SK-N-SH (cell line): Measurements from ENCODE around the gene MGST2. TPM values are rescaled to one million over a fixed set of nuclear protein-coding genes. Genes with fewer than 3 reads are reported as not detected.

Experiments
- CTCF ChIA-PET: fragments of 300-600, 350-600 bp; formaldehyde crosslinking; extraction: SDS; loops from one replicate; lab custom pipeline; 2021; lab: Yijun Ruan, JAX
- POLR2A ChIA-PET: fragments of 350-600 bp; sonication (Branson Sonifier 250); formaldehyde crosslinking; extraction: SDS; loops from one replicate; lab custom pipeline; 2020; ENCODE audit warnings: antibody characterized with exemption, inconsistent platforms; lab: Yijun Ruan, JAX
- DNase-seq: peaks from one replicate; pipeline ENCODE4 v3.0.0; 2012
- H2AFZ ChIP-seq: fragments of 200-600 bp; sonication (generic); 2 replicates; pipeline ENCODE4 v1.8.1; 2016; ENCODE audit warnings: antibody characterized with exemption, mild to moderate bottlenecking, low read depth
- H3F3A ChIP-seq: fragments of 200-600 bp; sonication (generic); replicated peaks from 2 replicates; pipeline ENCODE3; 2016; ENCODE audit warnings: antibody characterized with exemption, mild to moderate bottlenecking; ENCODE audit not compliant: insufficient read depth
- H3K27ac ChIP-seq, 2 experiments: fragments of 200-500 bp in 1 of 2; fragments of 200-600 bp in 1 of 2; sonication (Bioruptor generic) in 1 of 2; sonication (generic), shearing (Covaris generic) in 1 of 2; 2 replicates each; pipeline versions ENCODE4 v1.5.1 to v1.6.1; 2014 to 2016; ENCODE audit warnings: low read depth in 2 of 2, inconsistent platforms in 1 of 2, low read length in 1 of 2, mild to moderate bottlenecking in 1 of 2, mixed read lengths in 1 of 2
- H3K27me3 ChIP-seq: fragments of 200-600 bp; sonication (generic), shearing (Covaris generic); 2 replicates; pipeline ENCODE4 v1.6.1; 2016; ENCODE audit warnings: mixed run types; ENCODE audit not compliant: insufficient read depth
- H3K36me3 ChIP-seq, 2 experiments: fragments of 200-500 bp in 1 of 2; fragments of 200-600 bp in 1 of 2; sonication (Bioruptor generic) in 1 of 2; sonication (generic) in 1 of 2; replicated peaks in 1 of 2; 2 replicates each; pipeline versions ENCODE3 to v1.5.1; 2014 to 2016; ENCODE audit warnings: low read length in 1 of 2, mild to moderate bottlenecking in 1 of 2; ENCODE audit not compliant: insufficient read depth in 2 of 2, control insufficient read depth in 1 of 2
- H3K4me1 ChIP-seq, 2 experiments: fragments of 200-500 bp in 1 of 2; fragments of 200-600 bp in 1 of 2; sonication (Bioruptor generic) in 1 of 2; sonication (generic), shearing (Covaris generic) in 1 of 2; 2 replicates each; pipeline versions ENCODE4 v1.5.1 to v1.6.1; 2014 to 2016; ENCODE audit warnings: low read depth in 1 of 2, low read length in 1 of 2, mixed run types in 1 of 2; ENCODE audit not compliant: insufficient read depth in 2 of 2, control insufficient read depth in 1 of 2
- H3K4me2 ChIP-seq: fragments of 200-600 bp; sonication (generic), shearing (Covaris generic); 2 replicates; pipeline ENCODE4 v1.6.1; 2017; ENCODE audit warnings: mixed run types
- H3K4me3 ChIP-seq, 2 experiments: fragments of 200-500 bp in 1 of 2; fragments of 200-600 bp in 1 of 2; sonication (Bioruptor generic) in 1 of 2; sonication (generic), shearing (Covaris generic) in 1 of 2; 2 replicates each; pipeline versions ENCODE4 v1.5.1 to v1.8.1; 2014 to 2016; ENCODE audit warnings: low read depth in 2 of 2, inconsistent platforms in 1 of 2, low read length in 1 of 2, mild to moderate bottlenecking in 1 of 2, mixed read lengths in 1 of 2, moderate library complexity in 1 of 2
- H3K79me2 ChIP-seq: fragments of 200-600 bp; sonication (generic); 2 replicates; pipeline ENCODE4 v1.8.1; 2017; ENCODE audit warnings: mild to moderate bottlenecking; ENCODE audit not compliant: insufficient read depth
- H3K9ac ChIP-seq: fragments of 200-600 bp; sonication (generic); 2 replicates; pipeline ENCODE4 v1.6.1; 2017; ENCODE audit warnings: mixed run types
- H3K9me2 ChIP-seq: fragments of 200-600 bp; sonication (generic); 2 replicates; pipeline ENCODE4 v1.6.1; 2017; ENCODE audit warnings: mixed run types
- H3K9me3 ChIP-seq: fragments of 200-600 bp; sonication (generic); 2 replicates; pipeline ENCODE4 v1.6.1; 2017; ENCODE audit warnings: mixed run types, mild to moderate bottlenecking, moderate library complexity
- H4K20me1 ChIP-seq: fragments of 200-600 bp; sonication (generic); 2 replicates; pipeline ENCODE4 v1.6.1; 2017; ENCODE audit warnings: mild to moderate bottlenecking, mixed run types; ENCODE audit not compliant: insufficient read depth
- EZH2phosphoT487 ChIP-seq: fragments of 200-600 bp; sonication (generic); IDR thresholded peaks from 2 replicates; pipeline ENCODE4 v1.6.1; 2017; ENCODE audit warnings: low read depth, mixed run types, mild to moderate bottlenecking, antibody characterized with exemption, moderate library complexity, borderline replicate concordance
- FOXM1 ChIP-seq: IDR thresholded peaks from 2 replicates; pipeline ENCODE4 v1.4.0; 2012; ENCODE audit warnings: low read depth, mild to moderate bottlenecking
- GABPA ChIP-seq: IDR thresholded peaks from 2 replicates; pipeline ENCODE4 v1.4.0; 2012; ENCODE audit warnings: low read depth, mild to moderate bottlenecking
- IRF3 ChIP-seq: fragments of 150-350 bp; IDR thresholded peaks from 2 replicates; pipeline ENCODE4 v1.6.1; 2016; ENCODE audit warnings: mild to moderate bottlenecking, low read depth, low read length
- JUND ChIP-seq: IDR thresholded peaks from 2 replicates; pipeline ENCODE4 v1.4.0; 2012
- MEF2A ChIP-seq: IDR thresholded peaks from 2 replicates; pipeline ENCODE4 v1.4.0; 2012; ENCODE audit warnings: low read depth, borderline replicate concordance
- POLR2AphosphoS5 ChIP-seq: IDR thresholded peaks from 2 replicates; pipeline ENCODE4 v1.6.1; 2012; ENCODE audit warnings: low read depth, low read length
- RAD21 ChIP-seq: IDR thresholded peaks from 2 replicates; pipeline ENCODE4 v1.6.1; 2012; ENCODE audit warnings: mild to moderate bottlenecking, low read length
- RFX5 ChIP-seq: IDR thresholded peaks from 2 replicates; pipeline ENCODE4 v1.6.1; 2012; ENCODE audit warnings: mild to moderate bottlenecking, improper control_type of control experiment, low read length
- SIN3A ChIP-seq: IDR thresholded peaks from 2 replicates; pipeline ENCODE4 v1.6.1; 2012; ENCODE audit warnings: low read depth, mild to moderate bottlenecking, low read length, moderate library complexity, borderline replicate concordance
- SMC3 ChIP-seq: IDR thresholded peaks from 2 replicates; pipeline ENCODE4 v1.6.1; 2012; ENCODE audit warnings: low read depth, low read length, improper control_type of control experiment
- TAF1 ChIP-seq: IDR thresholded peaks from 2 replicates; pipeline ENCODE4 v1.6.1; 2012; ENCODE audit warnings: low read depth, mild to moderate bottlenecking, low read length, moderate library complexity, borderline replicate concordance
- TEAD4 ChIP-seq: IDR thresholded peaks from 2 replicates; pipeline ENCODE4 v1.4.0; 2012; ENCODE audit warnings: mild to moderate bottlenecking, borderline replicate concordance; ENCODE audit not compliant: insufficient read depth
- YY1 ChIP-seq: IDR thresholded peaks from 2 replicates; pipeline ENCODE4 v1.4.0; 2012; ENCODE audit warnings: low read depth, mild to moderate bottlenecking
- ZBTB33 ChIP-seq: IDR thresholded peaks from 2 replicates; pipeline ENCODE4 v1.4.0; 2012; ENCODE audit warnings: low read depth, borderline replicate concordance
- WGBS: methylation state at CpG from one replicate; pipeline ENCODE4 v1.1.6; 2017; ENCODE audit warnings: low lambda C conversion rate; 5-methylcytosine and 5-hydroxymethylcytosine counted together
- polyA plus RNA-seq, 3 experiments: library from polyadenylated mRNA; depleted of rRNA; stranded (reverse); fragments of >200 nt; gene quantifications; 2 replicates each; pipeline ENCODE4 v1.2.3, GENCODE V29; 2012
- TF ChIP-seq, protein P1 (sequence below): IDR thresholded peaks from 2 replicates; pipeline ENCODE4 v1.4.0; 2012; ENCODE audit warnings: low read depth
- TF ChIP-seq, protein P2 (sequence below): IDR thresholded peaks from 2 replicates; pipeline ENCODE4 v1.4.0; 2012; ENCODE audit warnings: low read depth, borderline replicate concordance
- TF ChIP-seq, protein P3 (sequence below): fragments of 150-350 bp; IDR thresholded peaks from 2 replicates; pipeline ENCODE4 v1.6.1; 2017; ENCODE audit warnings: antibody characterized with exemption, low read length, low read depth, borderline replicate concordance
- TF ChIP-seq, protein P4 (sequence below): fragments of 200-600 bp; sonication (generic); IDR thresholded peaks from 2 replicates; pipeline ENCODE4 v1.6.1; 2017; ENCODE audit warnings: antibody characterized with exemption, mild to moderate bottlenecking, moderate library complexity

The MGST2 gene
- polyA plus RNA-seq, 1 of the 3 experiments (the other 2 are of a cell fraction): 26.5 TPM

DNA sequence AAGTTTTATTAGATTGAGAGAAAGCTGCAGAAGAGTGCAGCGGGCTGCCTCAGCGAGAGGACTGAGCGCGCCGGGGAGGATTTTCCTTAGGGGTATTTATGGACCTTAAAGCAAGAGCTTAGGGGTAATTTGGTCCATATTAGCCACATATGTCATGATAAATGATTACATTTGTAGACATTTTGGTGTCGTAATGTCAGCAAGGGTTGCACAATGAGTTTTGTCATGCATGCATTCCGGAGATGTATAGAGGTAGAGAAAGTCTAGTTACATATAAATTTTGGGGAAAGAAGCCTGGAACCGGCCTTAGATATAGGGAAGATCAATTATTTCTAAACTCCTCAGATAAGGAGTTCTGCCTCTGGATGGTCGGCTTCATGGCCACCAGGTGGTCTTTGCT lies 10.0 kb downstream of the MGST2 start:
- no peaks in the 10 kb centered on the region for H3K9me2 ChIP-seq
- no peaks in the 10 kb centered on the region for H4K20me1 ChIP-seq
- no peak overlapping the region for H3K4me3 ChIP-seq
- H3K36me3 ChIP-seq: peaks cover 10 to 14% of the 10 kb centered on the region in 2 experiments
- no peaks in the 10 kb centered on the region; a peak in 1 of 4 replicates for H3K4me1 ChIP-seq
- no peak overlapping the region for H3K27ac ChIP-seq
- no peaks in the 10 kb centered on the region for H3K79me2 ChIP-seq
- no peak overlapping the region for H3K9ac ChIP-seq
- TF ChIP-seq, protein P1, sequence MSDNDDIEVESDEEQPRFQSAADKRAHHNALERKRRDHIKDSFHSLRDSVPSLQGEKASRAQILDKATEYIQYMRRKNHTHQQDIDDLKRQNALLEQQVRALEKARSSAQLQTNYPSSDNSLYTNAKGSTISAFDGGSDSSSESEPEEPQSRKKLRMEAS: no peak
- TF ChIP-seq POLR2AphosphoS5 (no peak), RAD21 (no peak), RFX5 (no peak), SIN3A (no peak), FOXM1 (no peak), GABPA (no peak), EZH2phosphoT487 (no peak), IRF3 (no peak), MEF2A (no peak), SMC3 (no peak), YY1 (no peak)
- TF ChIP-seq, protein P2, sequence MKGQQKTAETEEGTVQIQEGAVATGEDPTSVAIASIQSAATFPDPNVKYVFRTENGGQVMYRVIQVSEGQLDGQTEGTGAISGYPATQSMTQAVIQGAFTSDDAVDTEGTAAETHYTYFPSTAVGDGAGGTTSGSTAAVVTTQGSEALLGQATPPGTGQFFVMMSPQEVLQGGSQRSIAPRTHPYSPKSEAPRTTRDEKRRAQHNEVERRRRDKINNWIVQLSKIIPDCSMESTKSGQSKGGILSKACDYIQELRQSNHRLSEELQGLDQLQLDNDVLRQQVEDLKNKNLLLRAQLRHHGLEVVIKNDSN: no peak
- TF ChIP-seq, all 33 proteins: peak for 0
- Histone ChIP-seq H3K4me2 (no peak overlapping the region), H3K9me3 (no peaks in the 10 kb centered on the region), H2AFZ (no peak overlapping the region), H3F3A (no peaks in the 10 kb centered on the region), H3K27me3 (no peaks in the 10 kb centered on the region)
- POLR2A ChIA-PET: no interaction called here
- CTCF ChIA-PET: no interaction called here
- no peak for DNase-seq
- 94% methylated on average over 9 of the region's 9 CpGs for WGBS

DNA sequence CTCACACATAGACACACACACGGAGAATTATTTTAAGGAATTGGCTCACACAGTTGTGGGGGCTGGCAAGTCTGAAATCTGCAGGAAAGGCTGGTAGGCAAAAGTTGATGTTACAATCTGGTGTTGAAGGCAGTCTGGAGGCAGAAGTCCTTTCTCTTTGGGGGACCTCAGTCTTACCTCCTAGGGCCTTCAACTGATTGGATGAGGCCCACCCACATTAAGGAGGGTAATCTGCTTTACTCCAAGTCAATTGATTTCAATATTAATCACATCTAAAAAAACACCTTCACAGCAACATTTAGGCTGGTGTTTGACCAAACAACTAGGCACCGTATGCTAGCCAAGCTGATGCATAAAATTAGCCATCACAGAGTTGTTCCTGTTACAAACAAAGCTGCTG lies 10.7 kb downstream of the MGST2 start:
- H3K4me1 ChIP-seq: no peaks in the 10 kb centered on the region
- no peak for DNase-seq
- H3K27me3 ChIP-seq: no peaks in the 10 kb centered on the region
- H3K27ac ChIP-seq: no peak overlapping the region
- H3K4me3 ChIP-seq: no peak overlapping the region
- CTCF ChIA-PET: interaction anchor here (1.0 kb wide), 1 partner anchor 577 kb away, joined by 3 read pairs; no protein-coding TSS in a partner anchor
- no peaks in the 10 kb centered on the region for H3K79me2 ChIP-seq
- no peak overlapping the region for H2AFZ ChIP-seq
- POLR2A ChIA-PET: no interaction called here
- H3F3A ChIP-seq: no peaks in the 10 kb centered on the region
- H3K36me3 ChIP-seq: peaks cover 10 to 14% of the 10 kb centered on the region in 2 experiments
- no peak overlapping the region for H3K9ac ChIP-seq
- no peaks in the 10 kb centered on the region for H3K9me2 ChIP-seq
- H4K20me1 ChIP-seq: no peaks in the 10 kb centered on the region
- H3K4me2 ChIP-seq: no peak overlapping the region
- WGBS: 100% methylated on average over 2 of the region's 2 CpGs
- no peaks in the 10 kb centered on the region for H3K9me3 ChIP-seq
- TF ChIP-seq, protein P3, sequence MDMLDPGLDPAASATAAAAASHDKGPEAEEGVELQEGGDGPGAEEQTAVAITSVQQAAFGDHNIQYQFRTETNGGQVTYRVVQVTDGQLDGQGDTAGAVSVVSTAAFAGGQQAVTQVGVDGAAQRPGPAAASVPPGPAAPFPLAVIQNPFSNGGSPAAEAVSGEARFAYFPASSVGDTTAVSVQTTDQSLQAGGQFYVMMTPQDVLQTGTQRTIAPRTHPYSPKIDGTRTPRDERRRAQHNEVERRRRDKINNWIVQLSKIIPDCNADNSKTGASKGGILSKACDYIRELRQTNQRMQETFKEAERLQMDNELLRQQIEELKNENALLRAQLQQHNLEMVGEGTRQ: no peak
- TF ChIP-seq, protein P4, sequence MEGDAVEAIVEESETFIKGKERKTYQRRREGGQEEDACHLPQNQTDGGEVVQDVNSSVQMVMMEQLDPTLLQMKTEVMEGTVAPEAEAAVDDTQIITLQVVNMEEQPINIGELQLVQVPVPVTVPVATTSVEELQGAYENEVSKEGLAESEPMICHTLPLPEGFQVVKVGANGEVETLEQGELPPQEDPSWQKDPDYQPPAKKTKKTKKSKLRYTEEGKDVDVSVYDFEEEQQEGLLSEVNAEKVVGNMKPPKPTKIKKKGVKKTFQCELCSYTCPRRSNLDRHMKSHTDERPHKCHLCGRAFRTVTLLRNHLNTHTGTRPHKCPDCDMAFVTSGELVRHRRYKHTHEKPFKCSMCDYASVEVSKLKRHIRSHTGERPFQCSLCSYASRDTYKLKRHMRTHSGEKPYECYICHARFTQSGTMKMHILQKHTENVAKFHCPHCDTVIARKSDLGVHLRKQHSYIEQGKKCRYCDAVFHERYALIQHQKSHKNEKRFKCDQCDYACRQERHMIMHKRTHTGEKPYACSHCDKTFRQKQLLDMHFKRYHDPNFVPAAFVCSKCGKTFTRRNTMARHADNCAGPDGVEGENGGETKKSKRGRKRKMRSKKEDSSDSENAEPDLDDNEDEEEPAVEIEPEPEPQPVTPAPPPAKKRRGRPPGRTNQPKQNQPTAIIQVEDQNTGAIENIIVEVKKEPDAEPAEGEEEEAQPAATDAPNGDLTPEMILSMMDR: no peak
- no peak for TF ChIP-seq JUND
- no peak for TF ChIP-seq TEAD4
- TF ChIP-seq, protein P2: no peak
- no peak for TF ChIP-seq ZBTB33
- TF ChIP-seq TAF1: no peak
- TF ChIP-seq IRF3: no peak
